Forelimb muscle (tissue), 1 donor: ENCODE measurements around the gene TMEM92. TPM values are rescaled to one million over a fixed set of nuclear protein-coding genes. Genes with fewer than 3 reads are reported as not detected.
"Not testable (repeated sequence)": the region's sequence is repeated elsewhere in the genome, so short reads cannot be mapped to it uniquely, and the experiment has no call there.

Experiments used
- DNase-seq: peaks from one replicate; pipeline ENCODE4 v3.0.0-alpha.2; 2013; ENCODE audit warnings: low read depth
- polyA plus RNA-seq: library from polyadenylated mRNA; unstranded; fragments of 120-200 nt; gene quantifications from one replicate; pipeline ENCODE4 v1.2.1, GENCODE V29; 2013; ENCODE audit not compliant: insufficient read length

The TMEM92 gene
- polyA plus RNA-seq, 1 donor = 0.76 TPM

- DNase-seq = no peak
Measured at GRCh38 chr17:50276588-50277356, 2.5 kb downstream of the TMEM92 start.

- DNase-seq = no peak
Measured at GRCh38 chr17:50277357-50277754, 3.1 kb downstream of the TMEM92 start.

- no peak for DNase-seq
Measured at GRCh38 chr17:50278526-50279180, 4.4 kb downstream of the TMEM92 start.

- no peak for DNase-seq
Measured at GRCh38 chr17:50279181-50279526, 4.9 kb downstream of the TMEM92 start.

GRCh38 chr17:50279639-50280038 is 5.4 kb downstream of the TMEM92 start:
- DNase-seq = no peak

GRCh38 chr17:50280068-50280467 is 5.8 kb downstream of the TMEM92 start:
- no peak for DNase-seq

GRCh38 chr17:50280801-50281441 is 6.7 kb downstream of the TMEM92 start:
- no peak for DNase-seq

- DNase-seq = no peak
Measured at GRCh38 chr17:50281739-50282401, 7.6 kb downstream of the TMEM92 start.

GRCh38 chr17:50283246-50283645 is 9.0 kb downstream of the TMEM92 start:
- no peak for DNase-seq

GRCh38 chr17:50283714-50284113 is 9.4 kb downstream of the TMEM92 start:
- no peak for DNase-seq

- no peak for DNase-seq
Measured at GRCh38 chr17:50285941-50286340, 11.7 kb downstream of the TMEM92 start.

GRCh38 chr17:50287302-50287701 is 13.0 kb downstream of the TMEM92 start:
- DNase-seq = not testable (repeated sequence)

- no peak for DNase-seq
Measured at GRCh38 chr17:50288306-50288705, 14.0 kb downstream of the TMEM92 start.

GRCh38 chr17:50289278-50289677 is 15.0 kb downstream of the TMEM92 start:
- no peak for DNase-seq

- DNase-seq = no peak
Measured at GRCh38 chr17:50289991-50290702, 15.9 kb downstream of the TMEM92 start.

- no peak for DNase-seq
Measured at GRCh38 chr17:50290933-50291332, 16.7 kb downstream of the TMEM92 start.

- DNase-seq = no peak
Measured at GRCh38 chr17:50292465-50292864, 18.2 kb downstream of the TMEM92 start.

- no peak for DNase-seq
Measured at GRCh38 chr17:50295021-50295420, 20.8 kb downstream of the TMEM92 start.

GRCh38 chr17:50297407-50297865 is 23.2 kb downstream of the TMEM92 start:
- DNase-seq = no peak

GRCh38 chr17:50298018-50298417 is 23.8 kb downstream of the TMEM92 start:
- no peak for DNase-seq

GRCh38 chr17:50299776-50300175 is 25.5 kb downstream of the TMEM92 start:
- DNase-seq = no peak

GRCh38 chr17:50300824-50301223 is 26.6 kb downstream of the TMEM92 start:
- DNase-seq = not testable (repeated sequence)
